Activated T-cell treated with anti-CD3 and anti-CD28 coated beads for 4 hours (primary cell): ENCODE results near the gene CAMK1D.

Experiments
- DNase-seq: peaks from one replicate; pipeline ENCODE4 v3.0.0-alpha.2; 2020

Gene CAMK1D

DNA sequence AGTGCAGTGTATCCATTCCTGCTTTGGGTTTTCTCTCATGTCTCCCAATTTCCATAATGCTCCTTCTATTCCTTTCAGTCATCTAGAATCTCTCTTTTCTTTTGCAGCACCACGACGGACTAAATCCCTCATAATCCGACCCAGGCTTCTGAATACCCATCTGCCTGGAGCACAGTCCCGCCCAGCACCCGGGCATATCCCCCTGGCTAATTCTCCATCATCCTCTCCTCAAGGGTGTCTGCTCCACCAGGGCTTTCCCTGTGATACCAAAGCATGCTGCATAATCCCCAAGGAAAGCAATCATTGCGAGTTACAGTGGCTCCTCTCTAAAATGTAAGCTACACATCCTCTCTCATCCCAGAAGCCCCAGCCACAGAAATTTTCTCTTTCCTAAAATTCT, 330.3 kb downstream of the CAMK1D start:
- no peak for DNase-seq

DNA sequence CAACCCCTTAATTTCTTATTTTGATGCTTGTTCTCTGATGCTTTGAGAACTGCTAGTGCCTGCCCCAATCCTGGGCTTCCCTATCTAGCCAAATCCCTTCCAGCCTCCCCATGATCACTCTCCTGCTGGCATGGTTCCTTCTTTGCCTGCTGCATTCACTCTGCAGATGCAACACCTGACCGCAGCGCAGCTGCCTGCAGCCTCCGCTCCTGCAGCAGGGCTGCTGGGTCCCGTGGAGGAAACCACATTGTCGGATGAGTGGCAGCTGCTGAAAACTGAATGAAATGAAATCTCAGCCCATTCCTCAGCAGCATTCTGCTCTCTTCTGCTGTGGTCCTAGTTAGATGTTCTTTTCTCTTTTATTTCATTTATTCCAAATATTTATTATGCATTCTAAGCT, 331.9 kb downstream of the CAMK1D start:
- DNase-seq: no peak

DNA sequence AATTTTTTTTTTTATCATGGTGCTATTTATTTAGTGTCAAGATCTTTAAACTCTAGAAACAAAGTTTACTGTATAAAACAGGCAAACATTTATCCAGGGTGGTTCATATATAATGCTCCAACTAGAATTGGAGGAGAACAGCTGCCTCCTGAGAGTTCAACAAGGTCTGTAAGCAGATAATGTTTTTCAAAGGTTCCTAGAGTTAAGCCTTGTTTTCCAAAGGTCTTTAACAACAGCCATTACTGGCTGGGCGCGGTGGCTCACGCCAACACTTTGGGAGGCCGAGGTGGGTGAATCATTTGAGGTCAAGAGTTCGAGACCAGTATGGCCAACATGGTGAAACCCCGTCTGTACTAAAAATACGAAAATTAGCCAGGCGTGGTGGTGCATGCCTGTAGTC, 335.4 kb downstream of the CAMK1D start:
- DNase-seq: no peak

DNA sequence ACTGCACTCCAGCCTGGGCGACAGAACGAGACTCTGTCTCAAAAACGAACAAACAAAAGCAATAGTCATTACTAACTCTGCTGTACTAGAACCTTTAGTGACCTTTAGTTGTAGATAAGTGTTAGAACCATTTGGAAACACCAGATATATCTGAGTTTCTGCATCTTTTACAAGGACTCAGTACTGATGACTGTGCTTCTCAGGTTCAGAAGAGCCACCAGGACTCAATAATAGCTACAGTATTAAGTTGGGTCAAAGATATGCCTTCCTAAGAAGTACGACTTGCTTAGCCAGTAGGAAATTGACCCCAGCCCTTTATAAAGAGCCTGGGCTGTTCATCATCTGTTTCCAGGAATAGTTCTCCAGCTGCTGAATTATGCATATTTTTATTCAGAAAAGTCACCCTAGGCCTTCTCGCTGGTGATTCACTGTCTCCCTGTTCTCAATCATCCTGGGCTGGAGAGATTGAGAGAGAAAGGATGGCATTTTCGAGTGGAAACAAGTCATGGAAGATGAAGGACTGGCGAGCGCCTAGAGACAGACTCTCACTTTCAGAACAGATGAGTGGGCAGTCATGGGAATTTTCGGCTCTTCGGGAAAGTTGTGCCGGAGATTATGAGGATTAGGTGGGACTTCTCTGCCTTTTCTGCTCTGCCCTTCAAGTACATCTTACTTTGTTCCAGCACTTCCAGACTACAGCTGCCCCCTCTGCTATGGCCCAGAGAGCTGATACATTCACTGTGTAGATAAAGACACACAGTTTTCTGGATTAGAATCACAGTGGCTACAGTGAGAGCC, 336.1 kb downstream of the CAMK1D start:
- DNase-seq: no peak

DNA sequence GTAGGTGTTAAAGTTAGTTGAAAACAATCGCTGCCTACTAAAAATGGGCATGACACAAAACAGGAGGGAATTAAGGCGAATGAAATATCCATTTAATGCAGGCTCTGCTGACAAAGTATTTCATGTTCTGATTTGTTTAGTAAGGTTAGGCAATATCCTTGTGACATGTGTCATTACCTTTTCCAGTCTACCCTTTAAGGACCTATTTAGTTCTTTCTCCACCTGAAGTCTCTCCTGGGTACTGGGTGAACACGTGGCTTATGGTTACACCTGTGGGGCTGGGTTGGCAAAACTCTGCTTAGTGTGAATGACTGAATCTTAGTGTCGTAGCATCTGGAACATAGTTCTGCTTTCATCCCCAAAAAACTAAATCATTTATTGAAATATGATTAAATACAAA, 338.6 kb downstream of the CAMK1D start:
- no peak for DNase-seq

DNA sequence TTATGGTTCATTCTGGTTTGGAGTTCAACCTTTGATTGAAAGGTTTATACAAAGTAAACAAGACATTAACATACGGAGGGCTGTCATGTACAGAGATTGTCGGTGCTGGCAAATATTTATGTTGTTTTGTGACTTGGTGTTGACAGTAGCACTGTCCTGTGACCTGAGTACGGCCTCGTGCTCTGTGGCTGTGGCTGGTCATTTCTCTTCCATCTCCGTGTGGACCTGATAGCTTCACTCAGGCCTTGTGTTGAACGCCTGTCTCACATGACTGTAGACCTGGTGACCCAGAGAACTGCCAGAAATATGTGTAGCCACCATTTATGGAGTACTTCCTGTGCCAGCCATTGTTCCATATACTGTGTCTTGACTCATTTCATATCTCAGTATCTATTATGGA, 340.5 kb downstream of the CAMK1D start:
- DNase-seq: no peak

DNA sequence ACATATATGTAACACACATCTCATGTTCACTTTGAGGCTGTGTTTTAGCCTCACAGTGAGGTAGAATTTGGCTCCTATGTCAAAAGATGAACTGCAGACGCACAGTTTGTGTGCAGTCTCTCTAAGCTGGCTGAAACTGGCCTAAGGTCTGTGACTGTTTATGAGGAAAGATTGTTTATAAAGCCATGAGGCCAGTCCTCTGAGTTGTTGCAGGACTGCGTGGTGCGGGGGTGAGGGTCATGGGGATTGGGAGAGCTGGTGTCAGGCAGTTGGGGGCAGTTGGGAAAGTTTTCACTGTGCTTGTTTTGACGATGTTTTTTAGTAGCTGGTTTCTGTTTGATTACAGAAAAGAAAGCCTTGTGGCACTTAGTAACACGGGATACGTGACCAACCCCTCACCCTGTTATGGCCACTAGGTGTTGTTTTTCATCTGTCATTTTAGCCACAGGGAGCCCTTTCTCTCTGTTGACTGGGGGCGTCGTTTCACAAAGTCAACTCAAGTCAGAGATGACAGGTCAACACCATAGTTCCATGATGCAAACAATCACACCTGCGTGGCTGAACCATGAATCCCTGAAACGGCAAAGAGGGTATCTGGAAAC, 341.3 kb downstream of the CAMK1D start:
- no peak for DNase-seq

DNA sequence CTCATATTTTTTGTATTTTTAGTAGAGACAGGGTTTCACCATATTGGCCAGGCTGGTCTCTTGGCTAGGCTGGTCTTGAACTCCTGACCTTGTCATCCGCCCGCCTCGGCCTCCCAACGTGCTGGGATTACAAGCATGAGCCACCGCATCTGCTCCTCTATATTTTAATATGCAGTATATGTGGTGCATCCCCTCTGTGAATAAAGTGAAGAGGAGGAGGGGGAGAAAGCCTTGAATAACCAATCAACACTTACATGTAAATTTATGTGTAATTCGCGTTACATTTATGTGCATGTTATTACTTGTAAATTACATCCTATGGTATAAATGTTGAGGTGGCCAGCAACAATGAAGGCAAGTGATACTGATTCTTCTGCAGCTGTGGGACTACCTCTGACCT, 342.2 kb downstream of the CAMK1D start:
- no peak for DNase-seq

DNA sequence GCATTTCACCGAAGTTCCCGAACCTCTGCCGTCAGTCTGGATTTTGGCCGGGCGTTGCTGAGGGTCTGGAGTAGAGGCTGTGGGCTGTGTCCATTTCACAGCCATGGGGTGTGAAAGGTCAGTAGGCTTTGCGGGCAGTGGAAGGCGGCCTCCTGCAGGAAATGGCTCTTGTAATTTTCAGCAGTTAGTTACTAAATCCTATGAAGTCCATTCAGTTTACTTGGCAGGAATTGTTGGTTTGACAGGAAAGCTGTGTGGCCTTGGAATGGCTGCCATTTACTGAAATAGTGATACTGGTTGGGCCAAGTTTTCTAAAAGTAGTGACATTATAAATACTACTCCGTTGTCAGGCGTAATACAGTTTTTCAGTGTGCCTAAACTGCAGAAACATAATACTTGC, 348.4 kb downstream of the CAMK1D start:
- no peak for DNase-seq

DNA sequence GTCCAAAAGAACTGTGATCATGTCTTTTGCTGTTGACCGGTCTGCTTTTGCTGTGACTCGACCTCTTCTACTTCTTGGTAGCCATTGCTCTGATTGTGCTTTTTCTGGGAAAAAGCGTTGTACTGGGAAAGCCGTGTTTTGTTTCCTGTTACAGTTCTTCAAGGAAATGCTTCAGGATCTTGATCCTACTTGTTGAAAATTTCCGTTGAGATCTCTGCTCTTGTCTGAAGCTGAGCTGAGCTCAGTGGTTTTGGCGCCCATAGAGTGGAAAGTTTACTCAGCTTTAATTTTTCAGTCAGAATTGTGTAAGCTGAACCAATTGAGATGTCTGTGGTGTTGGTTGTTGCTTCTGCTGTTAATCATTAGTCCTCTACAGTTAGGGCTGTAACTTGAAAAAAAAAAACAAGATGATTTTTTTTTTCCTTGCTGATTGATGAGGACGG, 349.9 kb downstream of the CAMK1D start:
- DNase-seq: no peak

DNA sequence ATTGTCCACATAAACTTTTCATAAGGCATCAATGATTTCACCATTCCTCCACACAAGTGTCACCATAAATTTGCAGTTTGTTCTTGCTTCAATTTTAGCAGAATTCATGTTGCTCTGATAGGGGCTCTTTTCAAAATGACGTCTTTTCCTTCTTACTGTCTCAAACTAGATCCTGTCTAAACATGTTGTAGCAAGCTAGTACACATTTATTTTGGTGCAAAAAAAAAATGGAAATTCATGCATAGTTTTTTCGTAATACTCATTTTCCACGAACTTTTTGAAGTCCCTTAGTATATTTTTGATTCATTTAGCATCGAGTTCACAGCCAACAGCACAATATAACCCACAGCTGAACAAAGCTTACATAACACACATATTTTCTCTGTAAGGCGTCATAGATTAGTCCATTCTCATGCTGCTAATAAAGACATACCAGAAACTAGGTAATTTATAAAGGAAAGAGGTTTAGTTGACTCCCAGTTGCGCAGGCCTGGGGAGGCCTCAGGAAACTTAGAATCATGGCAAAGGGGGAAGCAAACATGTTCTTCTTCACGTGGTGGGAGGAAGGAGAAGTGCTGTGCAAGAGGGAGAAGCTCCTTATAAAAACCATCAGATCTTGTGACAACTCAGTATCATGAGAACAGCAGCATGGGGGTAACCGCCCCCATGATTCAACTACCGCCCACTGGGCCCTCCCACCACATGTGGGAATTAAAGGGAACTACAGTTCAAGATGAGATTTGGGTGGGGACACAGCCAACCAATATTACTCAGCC, 350.6 kb downstream of the CAMK1D start:
- DNase-seq: no peak

DNA sequence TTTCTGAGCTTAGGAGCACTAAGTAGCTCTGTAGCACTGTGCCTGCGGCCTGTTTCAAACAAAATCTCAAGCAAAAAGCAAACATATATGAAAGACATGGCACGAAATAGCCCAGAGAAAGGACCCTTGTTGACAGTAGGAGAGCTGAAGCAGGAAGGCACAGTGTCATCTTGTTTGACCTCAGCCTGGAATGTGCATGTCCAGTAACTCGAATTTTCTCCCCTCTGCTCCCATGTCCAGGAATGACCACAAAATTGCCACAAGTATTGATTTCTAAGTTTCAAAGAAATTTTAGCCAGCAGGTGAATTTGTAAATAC, 351.2 kb downstream of the CAMK1D start:
- DNase-seq: no peak

DNA sequence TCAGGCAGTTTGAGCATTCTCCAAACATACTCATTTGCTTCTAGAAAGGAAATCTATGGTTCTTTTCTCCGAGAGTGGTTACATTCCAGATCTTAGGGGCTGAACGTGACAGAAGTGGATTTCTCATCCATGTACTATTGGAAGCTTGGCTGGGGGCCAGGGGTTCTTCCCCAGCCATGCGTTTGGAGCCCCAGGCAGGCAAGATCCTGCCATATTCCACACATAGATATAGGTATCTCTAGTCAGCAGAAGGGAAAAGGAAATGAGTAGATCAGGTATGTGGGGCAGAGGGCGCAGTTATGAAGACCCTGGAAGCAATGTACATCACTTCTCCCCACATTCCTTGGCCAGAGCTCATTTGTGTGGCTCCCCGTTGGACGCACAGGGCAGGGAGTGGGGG, 352.3 kb downstream of the CAMK1D start:
- DNase-seq: no peak

DNA sequence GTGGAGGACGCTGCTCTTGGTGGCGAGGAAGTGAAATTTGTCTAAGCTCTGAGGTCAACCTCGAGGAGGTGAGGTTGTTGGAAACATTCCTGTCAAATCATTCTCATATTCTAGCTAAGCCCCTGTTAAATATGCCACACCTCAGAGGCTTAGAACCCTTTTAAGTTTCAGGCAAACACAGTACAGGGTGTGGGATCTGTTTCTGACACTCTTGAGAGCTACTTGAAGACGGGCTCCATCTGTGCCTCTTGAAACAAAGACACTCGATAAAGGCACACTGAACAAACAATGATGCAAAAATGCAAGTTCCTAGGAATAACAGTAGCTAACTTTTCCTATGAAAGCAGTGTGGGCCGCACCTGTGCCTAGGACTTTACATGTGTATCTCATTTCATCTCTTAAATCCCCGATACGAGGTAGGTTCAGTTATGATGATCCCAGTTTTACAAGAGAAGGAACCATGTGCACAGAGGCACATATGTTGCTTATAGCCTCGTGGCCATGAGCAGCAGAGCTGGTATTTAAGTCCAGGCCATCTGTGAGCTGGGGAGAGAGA, 352.9 kb downstream of the CAMK1D start:
- DNase-seq: no peak

DNA sequence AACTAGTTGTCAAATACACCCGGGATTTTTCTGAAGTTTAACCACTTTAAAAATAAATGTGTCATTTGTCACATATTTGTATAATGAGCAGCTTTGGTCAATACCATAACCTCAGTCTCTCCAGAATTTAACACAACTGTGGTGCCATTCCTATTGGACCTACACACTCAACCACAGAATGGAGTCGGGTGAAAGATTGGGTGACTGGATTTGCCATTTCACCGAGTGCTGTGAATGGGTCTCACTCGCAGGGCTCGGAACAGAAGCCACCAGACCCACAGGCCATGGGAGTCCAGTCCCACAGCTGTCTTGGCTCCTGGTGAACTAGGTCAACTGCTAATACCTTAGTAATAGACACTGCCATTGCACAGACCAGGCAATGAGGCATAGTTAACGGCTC, 353.8 kb downstream of the CAMK1D start:
- DNase-seq: no peak

DNA sequence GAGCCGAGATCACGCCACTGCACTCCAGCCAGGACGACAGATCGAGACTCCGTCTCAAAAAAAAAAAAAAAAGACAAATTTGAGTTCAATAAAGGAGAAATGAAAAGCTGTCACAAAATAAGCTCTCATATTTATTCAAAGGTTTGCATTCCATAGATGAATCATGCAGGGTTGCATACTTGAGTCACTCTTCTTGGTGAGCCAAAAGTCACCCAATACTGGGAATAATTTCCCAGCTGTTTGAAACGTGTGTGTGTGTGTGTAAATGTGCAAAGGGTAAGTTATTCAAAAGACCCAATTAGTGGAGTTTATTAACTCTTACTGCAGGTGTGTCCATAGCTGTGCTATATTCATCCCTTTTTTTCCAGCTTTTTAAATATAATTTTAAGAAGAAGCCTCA, 354.5 kb downstream of the CAMK1D start:
- no peak for DNase-seq

DNA sequence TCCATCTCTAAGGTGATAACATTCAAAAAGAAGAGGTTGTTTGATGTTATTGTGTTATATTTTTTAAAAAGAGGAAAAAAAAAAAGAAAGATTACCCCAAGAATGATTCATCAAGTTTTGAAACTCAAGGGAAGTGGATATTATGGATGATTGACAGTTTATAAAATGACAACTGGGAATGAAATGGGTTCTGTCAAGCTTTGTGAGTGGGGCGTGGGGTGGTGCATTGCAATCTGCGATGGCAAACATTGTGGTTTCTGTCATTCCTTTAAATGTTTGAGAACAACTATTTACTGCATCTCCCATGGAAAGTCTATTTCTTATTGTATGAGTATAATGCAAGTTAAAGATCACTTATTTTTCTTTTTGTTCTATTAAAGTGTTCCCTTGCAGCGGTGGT, 355.1 kb downstream of the CAMK1D start:
- DNase-seq: no peak

DNA sequence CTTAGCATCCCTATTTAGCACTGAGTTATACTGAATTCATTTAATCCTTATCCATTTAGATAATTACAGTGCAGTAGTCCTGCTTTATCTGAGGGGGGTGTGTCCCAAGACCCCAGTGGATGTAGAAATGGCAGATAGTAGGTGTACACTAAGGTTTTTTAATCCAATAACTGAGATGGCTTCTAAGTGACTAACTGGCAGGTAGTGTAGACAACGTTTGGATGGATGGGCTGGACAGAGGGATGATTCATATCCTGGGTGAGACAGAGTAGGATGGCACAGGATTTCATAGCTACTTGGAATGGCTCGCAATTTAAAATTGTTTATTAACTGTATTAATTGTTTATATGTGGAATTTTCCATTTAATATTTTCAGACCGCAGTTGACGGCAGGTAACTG, 356.6 kb downstream of the CAMK1D start:
- DNase-seq: no peak

DNA sequence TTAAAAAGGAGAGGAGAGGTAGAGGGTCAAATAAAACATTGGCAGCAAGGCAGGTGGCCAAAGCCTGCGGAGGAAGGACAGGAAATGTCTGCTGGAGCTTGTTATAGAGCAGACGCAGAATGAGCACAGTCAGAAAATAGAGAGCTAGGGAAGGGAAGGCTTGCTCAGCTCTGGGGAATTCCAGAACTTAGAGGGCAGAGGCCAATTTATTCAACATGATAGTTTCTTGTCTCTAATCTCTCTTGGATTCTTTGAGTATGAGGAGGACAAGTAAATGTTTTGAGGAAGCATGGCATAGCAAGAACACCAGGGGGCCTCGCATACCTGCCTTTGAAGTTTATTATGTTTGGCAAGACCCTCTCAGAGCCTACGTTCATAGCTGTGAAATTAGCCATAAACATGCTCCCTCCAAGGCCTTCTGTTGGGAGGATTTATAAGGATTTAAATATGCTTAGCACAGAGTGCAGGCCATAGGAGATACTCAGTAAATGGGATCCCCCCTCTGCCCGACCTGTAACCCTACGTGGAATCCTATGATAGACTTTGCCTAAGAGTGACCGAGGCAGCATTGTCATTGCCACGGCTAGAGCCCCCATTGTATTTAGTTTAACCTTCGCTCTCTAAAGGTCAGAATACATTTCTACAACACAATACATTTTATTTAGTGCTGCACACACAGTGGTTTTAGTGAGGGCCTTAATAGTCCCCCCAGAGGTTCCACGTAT, 358.3 kb downstream of the CAMK1D start:
- peak; percentile 5 for DNase-seq

DNA sequence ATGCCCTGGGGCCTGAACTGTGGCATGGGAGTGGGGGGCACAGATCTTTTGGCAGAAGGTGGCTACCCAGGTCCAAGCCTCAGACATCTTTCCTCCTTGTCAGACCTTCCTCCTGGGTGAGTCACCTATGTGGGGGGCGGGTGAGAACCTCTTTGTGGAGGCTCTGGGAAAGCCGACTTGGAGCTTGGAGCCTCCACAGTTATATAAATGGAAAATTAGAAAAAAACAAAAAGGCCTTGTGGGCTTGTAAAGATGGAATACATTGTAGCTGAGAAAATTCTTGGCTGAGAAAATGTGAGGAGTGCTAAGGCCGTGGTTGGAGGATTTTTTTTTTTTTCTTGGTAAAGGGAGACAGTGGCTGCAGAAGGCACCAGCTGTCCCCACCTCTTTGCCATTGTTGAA, 359.7 kb downstream of the CAMK1D start:
- no peak for DNase-seq

DNA sequence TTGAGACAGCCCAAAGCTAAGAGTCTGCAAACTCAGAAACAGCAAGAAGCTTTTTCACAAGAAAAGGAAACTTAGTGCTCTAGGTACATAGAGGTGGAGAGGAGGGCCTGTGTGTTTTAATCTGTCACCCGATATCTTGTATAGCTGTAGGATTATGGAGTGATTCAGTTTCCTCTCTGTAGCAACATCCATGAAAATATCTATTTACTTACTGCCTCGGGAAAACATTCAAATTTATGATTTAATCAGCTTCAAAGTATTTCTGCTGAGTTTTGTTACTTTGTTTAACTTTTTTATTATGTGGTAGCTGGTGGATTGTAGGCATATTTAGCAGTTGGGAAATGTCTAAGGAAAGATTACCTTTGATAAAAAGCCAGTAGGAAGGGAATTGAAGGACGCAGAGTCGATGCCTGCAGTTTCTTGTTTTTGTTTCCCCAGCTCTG, 360.2 kb downstream of the CAMK1D start:
- DNase-seq: no peak

DNA sequence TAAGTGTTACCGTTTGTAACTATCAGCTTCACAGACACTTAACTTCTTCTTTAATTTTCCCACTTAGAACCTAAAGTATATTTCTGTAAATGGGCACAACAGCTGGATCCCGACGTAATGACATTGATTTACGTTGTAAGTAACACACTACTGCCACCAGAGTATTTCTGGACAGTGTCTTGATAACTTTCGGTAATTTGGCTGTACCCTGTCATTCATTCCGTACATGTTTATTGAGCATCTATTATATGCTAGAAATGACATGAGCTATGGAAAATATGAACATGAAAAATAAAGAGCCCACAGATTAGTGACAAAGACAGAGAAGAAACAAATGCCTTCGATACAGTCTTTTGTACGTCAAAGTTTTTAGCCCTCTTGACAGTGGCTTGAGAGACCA, 360.8 kb downstream of the CAMK1D start:
- no peak for DNase-seq
